Measurements from ENCODE around the gene AGBL1. TPM values are rescaled to one million over a fixed set of nuclear protein-coding genes. Genes with fewer than 3 reads are reported as not detected.

Gene AGBL1
- total RNA-seq, 1 donor from 2014 or later: 5.5 TPM

DNA sequence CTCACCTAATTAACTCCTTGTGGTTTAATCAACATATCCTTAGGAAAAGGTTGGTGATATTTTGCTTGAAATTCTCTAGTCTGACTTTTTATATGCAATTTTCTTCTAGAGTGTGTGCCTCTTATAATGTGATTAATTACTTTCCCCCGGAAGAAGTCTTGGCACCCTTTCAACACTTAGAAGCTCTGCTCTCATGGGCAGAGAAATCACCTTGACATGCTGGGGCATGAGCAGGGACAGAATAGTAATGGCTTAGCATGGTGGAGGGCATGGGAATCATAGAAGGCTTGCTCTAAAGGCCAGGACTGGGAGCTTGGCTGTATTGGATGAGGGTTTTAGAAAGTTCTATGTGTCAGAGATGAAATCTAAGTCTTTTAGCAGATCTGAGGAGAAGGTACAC lies 293.5 kb downstream of the AGBL1 start:
- DNase-seq (ENCODE audit: low spot score): no peak
- no peak for TF ChIP-seq EZH2 (IDR thresholded peaks at IDR 0.05)
- TF ChIP-seq, protein P1, sequence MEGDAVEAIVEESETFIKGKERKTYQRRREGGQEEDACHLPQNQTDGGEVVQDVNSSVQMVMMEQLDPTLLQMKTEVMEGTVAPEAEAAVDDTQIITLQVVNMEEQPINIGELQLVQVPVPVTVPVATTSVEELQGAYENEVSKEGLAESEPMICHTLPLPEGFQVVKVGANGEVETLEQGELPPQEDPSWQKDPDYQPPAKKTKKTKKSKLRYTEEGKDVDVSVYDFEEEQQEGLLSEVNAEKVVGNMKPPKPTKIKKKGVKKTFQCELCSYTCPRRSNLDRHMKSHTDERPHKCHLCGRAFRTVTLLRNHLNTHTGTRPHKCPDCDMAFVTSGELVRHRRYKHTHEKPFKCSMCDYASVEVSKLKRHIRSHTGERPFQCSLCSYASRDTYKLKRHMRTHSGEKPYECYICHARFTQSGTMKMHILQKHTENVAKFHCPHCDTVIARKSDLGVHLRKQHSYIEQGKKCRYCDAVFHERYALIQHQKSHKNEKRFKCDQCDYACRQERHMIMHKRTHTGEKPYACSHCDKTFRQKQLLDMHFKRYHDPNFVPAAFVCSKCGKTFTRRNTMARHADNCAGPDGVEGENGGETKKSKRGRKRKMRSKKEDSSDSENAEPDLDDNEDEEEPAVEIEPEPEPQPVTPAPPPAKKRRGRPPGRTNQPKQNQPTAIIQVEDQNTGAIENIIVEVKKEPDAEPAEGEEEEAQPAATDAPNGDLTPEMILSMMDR (IDR thresholded peaks at IDR 0.05): no peak
- no peak for TF ChIP-seq EZH2phosphoT487 (IDR thresholded peaks at IDR 0.05)
- H3K27ac ChIP-seq: no peak overlapping the region
- H3K27me3 Mint-ChIP-seq (ENCODE audit: insufficient read depth, low read depth): no peaks in the 10 kb centered on the region
- no peak overlapping the region for H2AFZ ChIP-seq (replicated peaks)
- H4K20me1 ChIP-seq (ENCODE audit: low read depth): no peaks in the 10 kb centered on the region
- H3K36me3 ChIP-seq: peaks cover 5% of the 10 kb centered on the region
- H3K4me1 ChIP-seq: no peaks in the 10 kb centered on the region
- H3K27me3 ChIP-seq: no peaks in the 10 kb centered on the region
- H3K4me1 Mint-ChIP-seq: no peaks in the 10 kb centered on the region
- H3F3A ChIP-seq (ENCODE audit: low read depth): no peaks in the 10 kb centered on the region
- no peaks in the 10 kb centered on the region for H3K79me2 ChIP-seq (ENCODE audit: low read depth)
- H3K9ac ChIP-seq: no peak overlapping the region
- H3K9me3 Mint-ChIP-seq: peaks cover 2% of the 10 kb centered on the region
- H3K4me3 Mint-ChIP-seq: no peak overlapping the region
- no peak overlapping the region for H3K27ac Mint-ChIP-seq
- no peak overlapping the region for H3K4me3 ChIP-seq
- H3K4me2 ChIP-seq: no peak overlapping the region
- no peaks in the 10 kb centered on the region for H3K9me3 ChIP-seq (ENCODE audit: low read depth)
- no peaks in the 10 kb centered on the region for H3K36me3 Mint-ChIP-seq

GRCh38 chr15:86375733-86376280 lies 296.1 kb downstream of the AGBL1 start:
- no peak overlapping the region for H3K4me2 ChIP-seq
- H3F3A ChIP-seq (ENCODE audit: low read depth): peaks cover 5% of the 10 kb centered on the region
- H3K27me3 ChIP-seq: no peaks in the 10 kb centered on the region
- peaks cover 4% of the 10 kb centered on the region for H3K4me1 ChIP-seq
- H3K36me3 Mint-ChIP-seq: no peaks in the 10 kb centered on the region
- no peak overlapping the region for H3K27ac ChIP-seq
- H3K9me3 ChIP-seq (ENCODE audit: low read depth): no peaks in the 10 kb centered on the region
- no peak overlapping the region for H3K27ac Mint-ChIP-seq
- no peak for DNase-seq (ENCODE audit: low spot score)
- no peak overlapping the region for H3K4me3 ChIP-seq
- no peak overlapping the region for H3K4me3 Mint-ChIP-seq
- TF ChIP-seq, protein P1 (IDR thresholded peaks at IDR 0.05): no peak
- no peak for TF ChIP-seq EZH2 (IDR thresholded peaks at IDR 0.05)
- no peak for TF ChIP-seq EZH2phosphoT487 (IDR thresholded peaks at IDR 0.05)
- H3K9me3 Mint-ChIP-seq: peaks cover 2% of the 10 kb centered on the region
- H4K20me1 ChIP-seq (ENCODE audit: low read depth): no peaks in the 10 kb centered on the region
- H3K79me2 ChIP-seq (ENCODE audit: low read depth): no peaks in the 10 kb centered on the region
- no peak overlapping the region for H3K9ac ChIP-seq
- no peaks in the 10 kb centered on the region for H3K36me3 ChIP-seq
- H2AFZ ChIP-seq (replicated peaks): no peak overlapping the region
- H3K27me3 Mint-ChIP-seq (ENCODE audit: insufficient read depth, low read depth): peaks cover 5% of the 10 kb centered on the region
- H3K4me1 Mint-ChIP-seq: peaks cover 3% of the 10 kb centered on the region

GRCh38 chr15:86377914-86378313 lies 298.2 kb downstream of the AGBL1 start:
- Histone ChIP-seq H3K4me3 (no peak overlapping the region), H3F3A (ENCODE audit: low read depth) (peaks cover 16% of the 10 kb centered on the region), H3K27me3 (no peaks in the 10 kb centered on the region), H3K4me1 (peaks cover 25% of the 10 kb centered on the region), H3K9me3 (ENCODE audit: low read depth) (no peaks in the 10 kb centered on the region), H3K79me2 (ENCODE audit: low read depth) (no peaks in the 10 kb centered on the region), H3K9ac (no peak overlapping the region), H3K27ac (no peak overlapping the region), H4K20me1 (ENCODE audit: low read depth) (no peaks in the 10 kb centered on the region), H3K4me2 (no peak overlapping the region), H3K36me3 (no peaks in the 10 kb centered on the region), H2AFZ (replicated peaks) (no peak overlapping the region)
- Mint-ChIP-seq H3K4me3 (no peak overlapping the region), H3K27me3 (ENCODE audit: insufficient read depth, low read depth) (peaks cover 10% of the 10 kb centered on the region), H3K36me3 (no peaks in the 10 kb centered on the region), H3K4me1 (peaks cover 17% of the 10 kb centered on the region), H3K27ac (no peak overlapping the region), H3K9me3 (peaks cover 2% of the 10 kb centered on the region)
- DNase-seq (ENCODE audit: low spot score): no peak
- TF ChIP-seq, protein P1 (IDR thresholded peaks at IDR 0.05): no peak
- no peak for TF ChIP-seq EZH2phosphoT487 (IDR thresholded peaks at IDR 0.05)
- no peak for TF ChIP-seq EZH2 (IDR thresholded peaks at IDR 0.05)

Measured in neural progenitor cell (in vitro differentiated cells).